ENCODE measurements around the gene SIRT4.

DNA sequence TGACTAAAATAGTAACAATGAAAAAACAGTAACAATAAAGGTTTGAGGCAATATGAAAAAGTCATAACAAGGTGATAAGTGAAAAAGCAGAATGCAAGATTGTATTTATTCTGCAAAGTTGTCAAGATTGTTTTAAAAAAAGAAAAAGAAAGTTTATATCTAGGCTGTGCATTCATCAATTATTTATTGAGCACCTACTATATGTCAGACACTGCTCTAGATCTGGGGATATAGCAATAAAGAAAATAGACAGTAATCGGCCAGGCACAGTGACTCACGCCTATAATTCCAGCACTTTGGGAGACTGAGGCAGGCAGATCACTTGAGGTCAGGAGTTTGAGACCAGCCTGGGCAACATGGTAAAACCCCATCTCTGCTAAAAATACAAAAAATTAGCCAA, 21.7 kb downstream of the SIRT4 start:
- TF ChIP-seq RAD21 (IDR thresholded peaks at IDR 0.05; ENCODE audit: low read length) (no peak), RFX5 (IDR thresholded peaks at IDR 0.05; ENCODE audit: low read depth, low read length) (no peak), MAZ (IDR thresholded peaks at IDR 0.05; ENCODE audit: borderline replicate concordance, low read depth, low read length) (no peak)
- TF ChIP-seq, protein P1, sequence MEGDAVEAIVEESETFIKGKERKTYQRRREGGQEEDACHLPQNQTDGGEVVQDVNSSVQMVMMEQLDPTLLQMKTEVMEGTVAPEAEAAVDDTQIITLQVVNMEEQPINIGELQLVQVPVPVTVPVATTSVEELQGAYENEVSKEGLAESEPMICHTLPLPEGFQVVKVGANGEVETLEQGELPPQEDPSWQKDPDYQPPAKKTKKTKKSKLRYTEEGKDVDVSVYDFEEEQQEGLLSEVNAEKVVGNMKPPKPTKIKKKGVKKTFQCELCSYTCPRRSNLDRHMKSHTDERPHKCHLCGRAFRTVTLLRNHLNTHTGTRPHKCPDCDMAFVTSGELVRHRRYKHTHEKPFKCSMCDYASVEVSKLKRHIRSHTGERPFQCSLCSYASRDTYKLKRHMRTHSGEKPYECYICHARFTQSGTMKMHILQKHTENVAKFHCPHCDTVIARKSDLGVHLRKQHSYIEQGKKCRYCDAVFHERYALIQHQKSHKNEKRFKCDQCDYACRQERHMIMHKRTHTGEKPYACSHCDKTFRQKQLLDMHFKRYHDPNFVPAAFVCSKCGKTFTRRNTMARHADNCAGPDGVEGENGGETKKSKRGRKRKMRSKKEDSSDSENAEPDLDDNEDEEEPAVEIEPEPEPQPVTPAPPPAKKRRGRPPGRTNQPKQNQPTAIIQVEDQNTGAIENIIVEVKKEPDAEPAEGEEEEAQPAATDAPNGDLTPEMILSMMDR (conservative IDR thresholded peaks at IDR 0.05; ENCODE audit: low read depth, low read length) = no peak
